ENCODE results near the gene UFD1. TPM values are rescaled to one million over a fixed set of nuclear protein-coding genes. Genes with fewer than 3 reads are reported as not detected.

UFD1 gene
- polyA plus RNA-seq, 1 of the 3 experiments (the other 2 are of a cell fraction): 111 TPM

DNA sequence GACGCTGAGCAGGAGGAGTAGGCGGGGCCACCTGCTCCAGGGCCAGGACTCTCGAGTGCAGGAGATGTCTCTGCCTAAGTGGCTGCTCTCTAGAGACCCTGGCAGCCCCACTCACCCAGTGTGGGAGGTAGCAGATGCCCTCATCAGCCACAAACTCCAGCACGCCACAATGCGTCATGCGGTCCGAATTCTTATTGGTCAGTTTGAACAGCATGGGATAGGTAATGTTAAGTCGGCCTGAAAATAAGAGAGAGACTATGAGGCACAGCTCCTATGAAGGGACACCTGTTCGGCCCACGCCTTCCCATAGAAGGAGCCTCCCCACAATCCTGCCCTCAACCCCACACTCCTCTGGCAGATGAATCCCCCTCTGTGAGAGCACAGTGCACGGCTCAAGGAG is 7.4 kb downstream of the UFD1 start:
- POLR2A ChIA-PET: no interaction called here
- Histone ChIP-seq H3K79me2 (ENCODE audit: insufficient read depth) (peaks cover 50% of the 10 kb centered on the region), H3K4me3 (ENCODE audit: low read depth in 2 of 2, low read length in 1 of 2) (no peak overlapping the region), H2AFZ (ENCODE audit: low read depth) (no peak overlapping the region), H3K4me1 (ENCODE audit: control insufficient read depth in 1 of 2, insufficient read depth in 2 of 2, low read depth in 1 of 2, low read length in 1 of 2) (no peaks in the 10 kb centered on the region; a peak in 1 of 4 replicates), H3K27me3 (ENCODE audit: insufficient read depth) (no peaks in the 10 kb centered on the region), H4K20me1 (ENCODE audit: insufficient read depth) (peaks cover 45% of the 10 kb centered on the region), H3K9ac (no peak overlapping the region), H3K9me3 (no peaks in the 10 kb centered on the region), H3K9me2 (no peaks in the 10 kb centered on the region), H3K36me3 (replicated peaks in 1 of 2; ENCODE audit: control insufficient read depth in 1 of 2, insufficient read depth in 2 of 2, low read length in 1 of 2) (peaks cover 52 to 82% of the 10 kb centered on the region in 2 experiments), H3K4me2 (no peak overlapping the region), H3K27ac (ENCODE audit: low read depth in 2 of 2, low read length in 1 of 2) (no peak overlapping the region), H3F3A (replicated peaks; ENCODE audit: insufficient read depth) (no peaks in the 10 kb centered on the region)
- CTCF ChIA-PET: interaction anchor here (0.7 to 2.4 kb wide), 2 partner anchors 13 to 158 kb away, joined by 3 to 11 read pairs; no protein-coding TSS in a partner anchor
- WGBS (ENCODE audit: low lambda C conversion rate): over 99% methylated on average over 11 of the region's 11 CpGs
- TF ChIP-seq, protein P1, sequence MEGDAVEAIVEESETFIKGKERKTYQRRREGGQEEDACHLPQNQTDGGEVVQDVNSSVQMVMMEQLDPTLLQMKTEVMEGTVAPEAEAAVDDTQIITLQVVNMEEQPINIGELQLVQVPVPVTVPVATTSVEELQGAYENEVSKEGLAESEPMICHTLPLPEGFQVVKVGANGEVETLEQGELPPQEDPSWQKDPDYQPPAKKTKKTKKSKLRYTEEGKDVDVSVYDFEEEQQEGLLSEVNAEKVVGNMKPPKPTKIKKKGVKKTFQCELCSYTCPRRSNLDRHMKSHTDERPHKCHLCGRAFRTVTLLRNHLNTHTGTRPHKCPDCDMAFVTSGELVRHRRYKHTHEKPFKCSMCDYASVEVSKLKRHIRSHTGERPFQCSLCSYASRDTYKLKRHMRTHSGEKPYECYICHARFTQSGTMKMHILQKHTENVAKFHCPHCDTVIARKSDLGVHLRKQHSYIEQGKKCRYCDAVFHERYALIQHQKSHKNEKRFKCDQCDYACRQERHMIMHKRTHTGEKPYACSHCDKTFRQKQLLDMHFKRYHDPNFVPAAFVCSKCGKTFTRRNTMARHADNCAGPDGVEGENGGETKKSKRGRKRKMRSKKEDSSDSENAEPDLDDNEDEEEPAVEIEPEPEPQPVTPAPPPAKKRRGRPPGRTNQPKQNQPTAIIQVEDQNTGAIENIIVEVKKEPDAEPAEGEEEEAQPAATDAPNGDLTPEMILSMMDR (IDR thresholded peaks at IDR 0.05): no peak
- TF ChIP-seq ELF1 (IDR thresholded peaks at IDR 0.05) (no peak), NRF1 (IDR thresholded peaks at IDR 0.05; ENCODE audit: low read depth, low read length) (no peak), TAF1 (IDR thresholded peaks at IDR 0.05; ENCODE audit: borderline replicate concordance, low read depth, low read length) (no peak), POLR2AphosphoS5 (IDR thresholded peaks at IDR 0.05; ENCODE audit: low read depth, low read length) (no peak), FOSL2 (IDR thresholded peaks at IDR 0.05; ENCODE audit: borderline replicate concordance, low read depth) (no peak), RAD21 (IDR thresholded peaks at IDR 0.05; ENCODE audit: low read length) (no peak), GABPA (IDR thresholded peaks at IDR 0.05; ENCODE audit: low read depth) (no peak), GATA2 (CRISPR knock-in tag; IDR thresholded peaks at IDR 0.05) (no peak)
- TF ChIP-seq, protein P2, sequence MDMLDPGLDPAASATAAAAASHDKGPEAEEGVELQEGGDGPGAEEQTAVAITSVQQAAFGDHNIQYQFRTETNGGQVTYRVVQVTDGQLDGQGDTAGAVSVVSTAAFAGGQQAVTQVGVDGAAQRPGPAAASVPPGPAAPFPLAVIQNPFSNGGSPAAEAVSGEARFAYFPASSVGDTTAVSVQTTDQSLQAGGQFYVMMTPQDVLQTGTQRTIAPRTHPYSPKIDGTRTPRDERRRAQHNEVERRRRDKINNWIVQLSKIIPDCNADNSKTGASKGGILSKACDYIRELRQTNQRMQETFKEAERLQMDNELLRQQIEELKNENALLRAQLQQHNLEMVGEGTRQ (IDR thresholded peaks at IDR 0.05; ENCODE audit: borderline replicate concordance, low read depth, low read length): no peak
- TF ChIP-seq, protein P3, sequence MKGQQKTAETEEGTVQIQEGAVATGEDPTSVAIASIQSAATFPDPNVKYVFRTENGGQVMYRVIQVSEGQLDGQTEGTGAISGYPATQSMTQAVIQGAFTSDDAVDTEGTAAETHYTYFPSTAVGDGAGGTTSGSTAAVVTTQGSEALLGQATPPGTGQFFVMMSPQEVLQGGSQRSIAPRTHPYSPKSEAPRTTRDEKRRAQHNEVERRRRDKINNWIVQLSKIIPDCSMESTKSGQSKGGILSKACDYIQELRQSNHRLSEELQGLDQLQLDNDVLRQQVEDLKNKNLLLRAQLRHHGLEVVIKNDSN (IDR thresholded peaks at IDR 0.05; ENCODE audit: borderline replicate concordance, low read depth): no peak
- TF ChIP-seq, protein P4, sequence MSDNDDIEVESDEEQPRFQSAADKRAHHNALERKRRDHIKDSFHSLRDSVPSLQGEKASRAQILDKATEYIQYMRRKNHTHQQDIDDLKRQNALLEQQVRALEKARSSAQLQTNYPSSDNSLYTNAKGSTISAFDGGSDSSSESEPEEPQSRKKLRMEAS (IDR thresholded peaks at IDR 0.05; ENCODE audit: low read depth): no peak
- no peak for DNase-seq

DNA sequence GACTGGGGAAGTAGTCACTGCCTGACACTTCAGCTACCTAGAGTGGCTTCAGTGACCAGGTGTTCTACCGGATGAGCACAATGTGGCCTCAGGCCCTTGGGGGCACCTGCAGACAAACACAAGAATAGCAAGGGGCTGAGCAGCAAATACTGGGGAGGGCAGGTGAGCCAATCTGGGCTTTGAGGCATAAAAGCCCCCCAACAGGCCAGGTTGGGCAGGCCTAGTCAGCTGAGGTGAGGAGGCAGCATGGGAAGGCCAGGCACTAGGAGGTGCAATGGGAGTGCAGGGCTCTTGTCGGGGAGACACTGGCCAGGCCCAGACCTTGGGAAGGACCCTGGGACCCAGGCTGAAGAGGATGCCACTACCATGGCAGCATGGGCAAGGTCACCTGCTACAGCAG is 9.0 kb downstream of the UFD1 start:
- Histone ChIP-seq H3K4me2 (no peak overlapping the region), H2AFZ (ENCODE audit: low read depth) (no peak overlapping the region), H3K9me3 (no peaks in the 10 kb centered on the region), H3K4me3 (ENCODE audit: low read depth in 2 of 2, low read length in 1 of 2) (no peak overlapping the region), H3K79me2 (ENCODE audit: insufficient read depth) (peaks cover 35% of the 10 kb centered on the region), H4K20me1 (ENCODE audit: insufficient read depth) (peaks cover 29% of the 10 kb centered on the region), H3K4me1 (ENCODE audit: control insufficient read depth in 1 of 2, insufficient read depth in 2 of 2, low read depth in 1 of 2, low read length in 1 of 2) (peaks cover 0 to 3% of the 10 kb centered on the region in 2 experiments; a peak in 1 of 4 replicates), H3K27ac (ENCODE audit: low read depth in 2 of 2, low read length in 1 of 2) (no peak overlapping the region), H3F3A (replicated peaks; ENCODE audit: insufficient read depth) (no peaks in the 10 kb centered on the region), H3K36me3 (replicated peaks in 1 of 2; ENCODE audit: control insufficient read depth in 1 of 2, insufficient read depth in 2 of 2, low read length in 1 of 2) (peaks cover 56 to 89% of the 10 kb centered on the region in 2 experiments), H3K27me3 (ENCODE audit: insufficient read depth) (no peaks in the 10 kb centered on the region), H3K9me2 (no peaks in the 10 kb centered on the region), H3K9ac (no peak overlapping the region)
- TF ChIP-seq MXI1 (IDR thresholded peaks at IDR 0.05; ENCODE audit: low read depth, low read length): no peak
- no peak for TF ChIP-seq RAD21 (IDR thresholded peaks at IDR 0.05; ENCODE audit: low read length)
- no peak for TF ChIP-seq TEAD4 (IDR thresholded peaks at IDR 0.05; ENCODE audit: borderline replicate concordance, insufficient read depth)
- TF ChIP-seq, protein P4 (IDR thresholded peaks at IDR 0.05; ENCODE audit: low read depth): no peak
- no peak for TF ChIP-seq NRF1 (IDR thresholded peaks at IDR 0.05; ENCODE audit: low read depth, low read length)
- no peak for TF ChIP-seq POLR2AphosphoS5 (IDR thresholded peaks at IDR 0.05; ENCODE audit: low read depth, low read length)
- TF ChIP-seq SIN3A (IDR thresholded peaks at IDR 0.05; ENCODE audit: borderline replicate concordance, low read depth, low read length): no peak
- no peak for TF ChIP-seq GATA2 (CRISPR knock-in tag; IDR thresholded peaks at IDR 0.05)
- TF ChIP-seq, protein P5, sequence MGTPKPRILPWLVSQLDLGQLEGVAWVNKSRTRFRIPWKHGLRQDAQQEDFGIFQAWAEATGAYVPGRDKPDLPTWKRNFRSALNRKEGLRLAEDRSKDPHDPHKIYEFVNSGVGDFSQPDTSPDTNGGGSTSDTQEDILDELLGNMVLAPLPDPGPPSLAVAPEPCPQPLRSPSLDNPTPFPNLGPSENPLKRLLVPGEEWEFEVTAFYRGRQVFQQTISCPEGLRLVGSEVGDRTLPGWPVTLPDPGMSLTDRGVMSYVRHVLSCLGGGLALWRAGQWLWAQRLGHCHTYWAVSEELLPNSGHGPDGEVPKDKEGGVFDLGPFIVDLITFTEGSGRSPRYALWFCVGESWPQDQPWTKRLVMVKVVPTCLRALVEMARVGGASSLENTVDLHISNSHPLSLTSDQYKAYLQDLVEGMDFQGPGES (IDR thresholded peaks at IDR 0.05; ENCODE audit: low read depth, low read length): no peak
- TF ChIP-seq YY1 (IDR thresholded peaks at IDR 0.05; ENCODE audit: low read depth): no peak
- TF ChIP-seq ELF1 (IDR thresholded peaks at IDR 0.05): no peak
- TF ChIP-seq, protein P3 (IDR thresholded peaks at IDR 0.05; ENCODE audit: borderline replicate concordance, low read depth): no peak
- TF ChIP-seq SMC3 (IDR thresholded peaks at IDR 0.05; ENCODE audit: low read depth, low read length): no peak
- TF ChIP-seq, protein P2 (IDR thresholded peaks at IDR 0.05; ENCODE audit: borderline replicate concordance, low read depth, low read length): no peak
- TF ChIP-seq RCOR1 (IDR thresholded peaks at IDR 0.05; ENCODE audit: low read length): no peak
- ChIA-PET CTCF (no interaction called here), POLR2A (no interaction called here)
- DNase-seq: no peak
- WGBS (ENCODE audit: low lambda C conversion rate): 100% methylated on average over 2 of the region's 2 CpGs

All from SK-N-SH (cell line).